MCF 10A (cell line): Measurements from ENCODE around the gene DRAXIN. TPM values are rescaled to one million over a fixed set of nuclear protein-coding genes. Genes with fewer than 3 reads are reported as not detected.

Source experiments
- BruUV-seq: library from RNA; stranded (reverse); fragments of 400-500 nt; replicated peaks from 2 replicates; lab custom pipeline; 2021; lab: Mats Ljungman, UMichigan
- CTCF ChIA-PET: fragments of 300-600 bp; sonication (Branson Sonifier 250); formaldehyde crosslinking; extraction: SDS; loops from one replicate; lab custom pipeline; 2021; ENCODE audit warnings: antibody characterized with exemption, inconsistent platforms; lab: Yijun Ruan, JAX
- POLR2A ChIA-PET: fragments of 300-600, 350-650 bp; sonication (Branson Sonifier 250); formaldehyde crosslinking; extraction: SDS; loops from one replicate; lab custom pipeline; 2020; ENCODE audit warnings: antibody characterized with exemption, inconsistent platforms; lab: Yijun Ruan, JAX
- DNase-seq: peaks from one replicate; pipeline ENCODE4 v3.0.0-alpha.2; 2018; ENCODE audit not compliant: unreplicated experiment
- H3K27ac Mint-ChIP-seq: one replicate; pipeline ENCODE4 v1.8.0; 2022; ENCODE audit warnings: mild to moderate bottlenecking, low read depth, mixed read lengths; ENCODE audit not compliant: unreplicated experiment
- H3K27me3 Mint-ChIP-seq: one replicate; pipeline ENCODE4 v1.8.0; 2022; ENCODE audit warnings: mixed read lengths; ENCODE audit not compliant: insufficient read depth, unreplicated experiment
- H3K36me3 Mint-ChIP-seq: one replicate; pipeline ENCODE4 v1.8.0; 2022; ENCODE audit warnings: mild to moderate bottlenecking, moderate library complexity, mixed read lengths; ENCODE audit not compliant: insufficient read depth, unreplicated experiment
- H3K4me1 Mint-ChIP-seq: one replicate; pipeline ENCODE4 v1.8.0; 2022; ENCODE audit warnings: mixed read lengths; ENCODE audit not compliant: insufficient read depth, unreplicated experiment
- H3K4me3 Mint-ChIP-seq: one replicate; pipeline ENCODE4 v1.8.0; 2022; ENCODE audit warnings: mild to moderate bottlenecking, moderate library complexity, mixed read lengths; ENCODE audit not compliant: unreplicated experiment
- H3K9me3 Mint-ChIP-seq: one replicate; pipeline ENCODE4 v1.8.0; 2022; ENCODE audit warnings: mixed read lengths; ENCODE audit not compliant: unreplicated experiment
- CTCF ChIP-seq: fragments of 200-600 bp; IDR thresholded peaks from one replicate; pipeline ENCODE4 v1.8.0; 2022; ENCODE audit warnings: antibody characterized with exemption, mild to moderate bottlenecking; ENCODE audit not compliant: unreplicated experiment
- intact Hi-C: fragments of 100-400 bp; cut with micrococcal nuclease; formaldehyde crosslinking; loops from 2 replicates; pipeline ENCODE4 v1.14.1; 2022
- total RNA-seq: library from RNA; stranded (reverse); gene quantifications from 2 replicates; pipeline ENCODE4 v1.2.3, GENCODE V29; 2022

DRAXIN gene
- total RNA-seq, 1 experiment from 2014 or later = 0.07 TPM

- Mint-ChIP-seq H3K36me3 (peaks cover 12% of the 10 kb centered on the region), H3K4me1 (no peaks in the 10 kb centered on the region)
- CTCF ChIA-PET = interaction anchor here (0.6 kb wide), 1 partner anchor 653 kb away, joined by 3 read pairs; no protein-coding TSS in a partner anchor
Observed at GRCh38 chr1:11671205-11671543, 20.3 kb upstream of the DRAXIN start.

DNA sequence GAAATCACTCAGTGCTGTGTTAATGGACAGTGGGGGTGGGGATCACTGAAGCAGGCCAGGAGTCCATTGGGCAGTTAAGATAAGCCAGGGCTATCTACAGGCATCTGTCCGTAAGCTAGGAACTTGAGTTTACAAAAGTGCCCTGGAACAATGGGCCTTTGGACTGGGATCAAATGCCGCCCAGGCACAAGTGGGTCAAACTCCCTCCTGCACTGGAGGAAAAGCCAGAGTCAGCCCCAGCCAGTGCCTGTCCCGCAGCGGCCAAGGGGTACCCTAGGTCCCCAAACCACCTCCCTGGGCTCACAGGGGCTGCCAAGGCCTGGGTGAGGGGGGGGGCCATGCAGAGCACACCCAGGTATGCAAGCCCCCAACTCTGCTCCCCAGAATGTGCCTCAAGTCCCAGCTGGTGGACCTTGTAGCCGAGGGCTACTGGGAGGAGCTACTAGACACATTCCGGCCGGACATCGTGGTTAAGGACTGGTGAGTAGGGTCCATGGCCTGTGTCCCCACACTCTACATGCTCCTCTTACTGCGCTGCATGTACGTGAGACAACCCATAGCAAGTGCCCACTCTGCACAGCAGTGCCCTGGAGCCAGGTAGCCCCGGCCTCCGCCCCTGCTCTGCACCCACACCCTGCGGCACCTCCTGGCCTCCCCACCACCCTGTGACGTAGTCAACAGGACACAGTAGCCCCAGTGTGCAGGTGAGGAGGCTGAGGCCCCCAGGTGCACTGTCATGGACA lies 19.8 kb upstream of the DRAXIN start:
- CTCF ChIA-PET = interaction anchor here (0.6 kb wide), 1 partner anchor 653 kb away, joined by 3 read pairs; no protein-coding TSS in a partner anchor
- no peak for TF ChIP-seq CTCF
- H3K9me3 Mint-ChIP-seq = no peaks in the 10 kb centered on the region
- BruUV-seq = no TSS peak
- POLR2A ChIA-PET = interaction anchor here (1.7 kb wide), 1 partner anchor 18 kb away, joined by 5 read pairs; no protein-coding TSS in a partner anchor
- intact Hi-C loops = no loop called here
- no peak for DNase-seq
- H3K27ac Mint-ChIP-seq = no peak overlapping the region
- H3K4me1 Mint-ChIP-seq = no peaks in the 10 kb centered on the region
- H3K27me3 Mint-ChIP-seq = no peaks in the 10 kb centered on the region
- H3K36me3 Mint-ChIP-seq = peaks cover 12% of the 10 kb centered on the region
- no peak overlapping the region for H3K4me3 Mint-ChIP-seq

More at GRCh38 chr1:11671205-11671543, 20.3 kb upstream of the DRAXIN start:
- H3K27me3 Mint-ChIP-seq = no peaks in the 10 kb centered on the region
- POLR2A ChIA-PET = interaction anchor here (1.7 kb wide), 1 partner anchor 19 kb away, joined by 5 read pairs; no protein-coding TSS in a partner anchor
- no peak for TF ChIP-seq CTCF
- intact Hi-C loops = no loop called here
- DNase-seq = no peak
- no peak overlapping the region for H3K27ac Mint-ChIP-seq
- H3K9me3 Mint-ChIP-seq = no peaks in the 10 kb centered on the region
- BruUV-seq = no TSS peak
- no peak overlapping the region for H3K4me3 Mint-ChIP-seq

GRCh38 chr1:11673089-11673769 lies 18.3 kb upstream of the DRAXIN start:
- H3K4me3 Mint-ChIP-seq = no peak overlapping the region
- no TSS peak for BruUV-seq
- ChIA-PET POLR2A (interaction anchor here (0.6 to 0.8 kb wide), 3 partner anchors 10 to 118 kb away, joined by 3 read pairs; partner anchors contain the start of gene FBXO6), CTCF (interaction anchor here (0.6 to 1.0 kb wide), 4 partner anchors 9 to 761 kb away, joined by 3 to 6 read pairs (median 3); partner anchors contain the start of gene FBXO6)
- H3K9me3 Mint-ChIP-seq = no peaks in the 10 kb centered on the region
- H3K27ac Mint-ChIP-seq = no peak overlapping the region
- peaks cover 12% of the 10 kb centered on the region for H3K36me3 Mint-ChIP-seq
- DNase-seq = no peak
- H3K4me1 Mint-ChIP-seq = no peaks in the 10 kb centered on the region
- no peak for TF ChIP-seq CTCF
- intact Hi-C loops = no loop called here
- H3K27me3 Mint-ChIP-seq = no peaks in the 10 kb centered on the region

DNA sequence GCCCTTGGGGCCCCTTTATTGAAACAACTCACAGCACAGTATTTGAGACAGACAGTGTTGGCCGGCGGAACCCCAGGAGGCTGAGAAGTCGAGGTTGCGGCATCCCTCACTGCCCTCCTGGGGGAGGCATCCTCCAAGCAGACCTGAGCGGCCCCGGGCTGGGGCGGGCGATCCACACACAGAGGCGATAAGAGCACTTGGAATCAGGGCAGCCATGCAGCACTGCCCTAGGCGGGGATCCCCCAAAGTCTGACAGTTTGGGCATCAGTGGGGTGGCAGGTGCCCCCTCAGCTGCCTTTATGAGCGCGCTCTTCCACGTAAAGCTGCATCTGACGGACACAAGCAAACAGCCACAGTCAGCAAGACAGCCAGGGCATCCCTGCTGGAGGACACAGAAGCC lies 17.0 kb upstream of the DRAXIN start:
- no peak for DNase-seq
- ChIA-PET POLR2A (no interaction called here), CTCF (interaction anchor here (2.1 kb wide), 1 partner anchor 11 kb away, joined by 6 read pairs; the partner anchor contains the start of gene FBXO6)
- intact Hi-C loops = no loop called here
- Mint-ChIP-seq H3K4me1 (no peaks in the 10 kb centered on the region), H3K9me3 (no peaks in the 10 kb centered on the region), H3K27ac (no peak overlapping the region), H3K36me3 (peaks cover 12% of the 10 kb centered on the region), H3K4me3 (no peak overlapping the region), H3K27me3 (no peaks in the 10 kb centered on the region)
- no peak for TF ChIP-seq CTCF
- BruUV-seq = no TSS peak
